SU-DHL-6 (cell line): Measurements from ENCODE around the gene ATP11A.
"Not testable (repeated sequence)": the region's sequence is repeated elsewhere in the genome, so short reads cannot be mapped to it uniquely, and the experiment has no call there.

Source experiments
- H2AFZ ChIP-seq: fragments of 200-600 bp; sonication (generic); 2 replicates; pipeline ENCODE4 v1.6.1; 2014; ENCODE audit warnings: low read depth, mild to moderate bottlenecking, moderate library complexity, mixed read lengths, antibody characterized with exemption, low read length; ENCODE audit not compliant: severe bottlenecking
- H3F3A ChIP-seq: fragments of 200-600 bp; shearing (Covaris generic); 2 replicates; pipeline ENCODE4 v1.6.0; 2016; ENCODE audit warnings: antibody characterized with exemption, mild to moderate bottlenecking; ENCODE audit not compliant: insufficient read depth
- H3K27ac ChIP-seq: fragments of 200-600 bp; sonication (generic); 2 replicates; pipeline ENCODE4 v1.5.1; 2016; ENCODE audit warnings: low read depth, mild to moderate bottlenecking, low read length, moderate library complexity, mixed read lengths
- H3K27me3 ChIP-seq: fragments of 200-600 bp; sonication (generic), shearing (Covaris generic); 2 replicates; pipeline ENCODE4 v1.6.0; 2014; ENCODE audit warnings: mild to moderate bottlenecking, low read length
- H3K36me3 ChIP-seq: fragments of 200-600 bp; sonication (generic); 2 replicates; pipeline ENCODE4 v1.6.1; 2014; ENCODE audit warnings: mild to moderate bottlenecking, low read length, mixed read lengths
- H3K4me2 ChIP-seq: fragments of 300-600, 200-600 bp; shearing (Covaris generic), sonication (generic); 2 replicates; pipeline ENCODE4 v1.6.0; 2014; ENCODE audit warnings: low read length, low read depth, mild to moderate bottlenecking; ENCODE audit not compliant: poor library complexity, severe bottlenecking
- H3K4me3 ChIP-seq: fragments of 200-600 bp; sonication (generic); 2 replicates; pipeline ENCODE4 v1.5.1; 2014; ENCODE audit warnings: antibody characterized with exemption, low read length, mild to moderate bottlenecking, mixed read lengths; ENCODE audit not compliant: insufficient read depth, poor library complexity, severe bottlenecking
- H3K79me2 ChIP-seq: fragments of 200-600 bp; sonication (generic); 2 replicates; pipeline ENCODE4 v1.6.1; 2014; ENCODE audit warnings: mild to moderate bottlenecking, low read length, moderate library complexity; ENCODE audit not compliant: insufficient read depth
- H3K9ac ChIP-seq: fragments of 200-600 bp; sonication (generic); 2 replicates; pipeline ENCODE4 v1.7.0; 2014; ENCODE audit warnings: mild to moderate bottlenecking, low read length
- H3K9me2 ChIP-seq: fragments of 200-600 bp; sonication (generic); replicated peaks from 2 replicates; pipeline ENCODE4 v1.6.1; 2014; ENCODE audit warnings: low read length; ENCODE audit not compliant: insufficient read depth
- H3K9me3 ChIP-seq: fragments of 200-600 bp; sonication (generic); 2 replicates; pipeline ENCODE4 v1.6.1; 2014; ENCODE audit warnings: low read length, mixed read lengths; ENCODE audit not compliant: insufficient read depth
- H4K20me1 ChIP-seq: fragments of 200-600 bp; sonication (generic); 2 replicates; pipeline ENCODE4 v1.6.1; 2014; ENCODE audit warnings: low read depth, mild to moderate bottlenecking, antibody characterized with exemption, low read length, moderate library complexity, mixed read lengths
- CTCF ChIP-seq: fragments of 200-600 bp; sonication (generic); IDR thresholded peaks from one replicate; pipeline ENCODE4 v1.5.1; 2017; ENCODE audit warnings: antibody characterized with exemption, mild to moderate bottlenecking, low read length, moderate library complexity; ENCODE audit not compliant: insufficient read depth, poor library complexity, severe bottlenecking
- EZH2phosphoT487 ChIP-seq: fragments of 200-600 bp; sonication (generic), shearing (Covaris generic); conservative IDR thresholded peaks from 2 replicates; pipeline ENCODE4 v1.6.1; 2018; ENCODE audit warnings: mild to moderate bottlenecking, antibody characterized with exemption, low read length, moderate library complexity, mixed read lengths

ATP11A gene

GRCh38 chr13:112800057-112800456, 110.2 kb downstream of the ATP11A start:
- no peaks in the 10 kb centered on the region for H3K79me2 ChIP-seq
- no peak overlapping the region for H3K9ac ChIP-seq
- TF ChIP-seq EZH2phosphoT487: no peak
- no peaks in the 10 kb centered on the region for H3K9me2 ChIP-seq
- no peak overlapping the region for H3K27ac ChIP-seq
- no peak overlapping the region for H3K4me2 ChIP-seq
- no peaks in the 10 kb centered on the region for H3K36me3 ChIP-seq
- no peak overlapping the region for H2AFZ ChIP-seq
- H4K20me1 ChIP-seq: no peaks in the 10 kb centered on the region
- H3K4me3 ChIP-seq: no peak overlapping the region
- H3F3A ChIP-seq: no peaks in the 10 kb centered on the region
- H3K9me3 ChIP-seq: no peaks in the 10 kb centered on the region
- no peaks in the 10 kb centered on the region for H3K27me3 ChIP-seq

- not testable (repeated sequence) for H4K20me1 ChIP-seq, H3K79me2 ChIP-seq, H3K9ac ChIP-seq, H3K9me3 ChIP-seq, H3K4me3 ChIP-seq, H3K9me2 ChIP-seq, H3K36me3 ChIP-seq, H2AFZ ChIP-seq, H3K27me3 ChIP-seq, H3K27ac ChIP-seq, H3K4me2 ChIP-seq, H3F3A ChIP-seq
These were observed 111.0 kb downstream of the ATP11A start for GRCh38 chr13:112800807-112801206.

- no peak overlapping the region for H3K9ac ChIP-seq
- no peak overlapping the region for H3K4me2 ChIP-seq
- H2AFZ ChIP-seq: no peak overlapping the region
- H3F3A ChIP-seq: no peaks in the 10 kb centered on the region
- no peaks in the 10 kb centered on the region for H3K9me2 ChIP-seq
- H4K20me1 ChIP-seq: no peaks in the 10 kb centered on the region
- no peak overlapping the region for H3K27ac ChIP-seq
- H3K9me3 ChIP-seq: no peaks in the 10 kb centered on the region
- no peaks in the 10 kb centered on the region for H3K36me3 ChIP-seq
- H3K4me3 ChIP-seq: no peak overlapping the region
- no peaks in the 10 kb centered on the region for H3K79me2 ChIP-seq
- TF ChIP-seq CTCF: no peak
- TF ChIP-seq EZH2phosphoT487: no peak
- no peaks in the 10 kb centered on the region for H3K27me3 ChIP-seq
These were observed 113.0 kb downstream of the ATP11A start for GRCh38 chr13:112802802-112803195.

GRCh38 chr13:112803422-112803821, 113.6 kb downstream of the ATP11A start:
- no peak overlapping the region for H3K4me2 ChIP-seq
- no peak overlapping the region for H3K4me3 ChIP-seq
- no peaks in the 10 kb centered on the region for H3F3A ChIP-seq
- no peaks in the 10 kb centered on the region for H4K20me1 ChIP-seq
- no peaks in the 10 kb centered on the region for H3K9me3 ChIP-seq
- TF ChIP-seq CTCF (no peak), EZH2phosphoT487 (no peak)
- H3K79me2 ChIP-seq: no peaks in the 10 kb centered on the region
- no peaks in the 10 kb centered on the region for H3K36me3 ChIP-seq
- H3K27me3 ChIP-seq: no peaks in the 10 kb centered on the region
- no peak overlapping the region for H3K27ac ChIP-seq
- no peak overlapping the region for H2AFZ ChIP-seq
- H3K9ac ChIP-seq: no peak overlapping the region
- no peaks in the 10 kb centered on the region for H3K9me2 ChIP-seq
